SK-N-DZ (cell line): ENCODE results near the gene KRT15.
A peak's percentile ranks its signal among the peaks of the same experiment; 100 is the strongest.
"Not testable (repeated sequence)": the region's sequence is repeated elsewhere in the genome, so short reads cannot be mapped to it uniquely, and the experiment has no call there.

ENCODE experiments used
- DNase-seq: peaks from one replicate; pipeline ENCODE4 v3.0.0-alpha.2; 2015; ENCODE audit warnings: low spot score

Gene KRT15

DNA sequence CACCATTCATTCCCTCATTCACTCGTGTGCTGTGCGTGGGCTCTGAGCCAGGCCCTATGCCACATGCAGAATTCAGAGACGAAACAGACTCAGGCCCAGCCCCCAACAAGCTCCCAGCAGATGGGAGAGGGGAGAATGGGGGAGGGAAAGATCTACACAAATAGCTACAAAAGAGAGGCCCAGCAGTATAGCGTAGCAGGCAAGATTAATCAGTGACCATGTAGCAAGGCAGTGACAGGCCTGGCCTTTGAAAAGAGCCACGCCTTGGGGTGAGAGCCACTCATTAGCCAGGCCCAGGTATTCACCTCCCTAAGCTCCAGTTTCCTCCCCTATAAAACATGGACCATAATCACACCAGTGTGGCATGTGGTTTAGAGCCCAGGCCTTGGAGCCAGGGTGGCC is 25.8 kb upstream of the KRT15 start:
- peak; percentile 28 for DNase-seq

DNA sequence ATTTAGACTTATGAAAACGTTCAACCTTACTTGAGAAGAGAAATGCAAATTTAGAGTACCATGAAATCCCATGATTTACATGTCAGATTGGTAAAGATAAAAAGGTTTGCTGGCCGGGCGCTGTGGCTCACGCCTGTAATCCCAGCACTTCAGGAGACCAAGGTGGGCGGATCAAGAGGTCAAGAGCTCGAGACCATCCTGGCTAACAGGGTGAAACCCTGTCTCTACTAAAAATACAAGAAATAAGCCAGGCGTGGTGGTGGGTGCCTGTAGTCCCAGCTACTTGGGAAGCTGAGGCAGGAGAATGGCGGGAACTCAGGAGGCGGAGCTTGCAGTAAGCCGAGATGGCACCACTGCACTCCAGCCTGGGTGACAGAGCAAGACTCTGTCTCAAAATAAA is 24.1 kb upstream of the KRT15 start:
- DNase-seq, result not testable (repeated sequence)

DNA sequence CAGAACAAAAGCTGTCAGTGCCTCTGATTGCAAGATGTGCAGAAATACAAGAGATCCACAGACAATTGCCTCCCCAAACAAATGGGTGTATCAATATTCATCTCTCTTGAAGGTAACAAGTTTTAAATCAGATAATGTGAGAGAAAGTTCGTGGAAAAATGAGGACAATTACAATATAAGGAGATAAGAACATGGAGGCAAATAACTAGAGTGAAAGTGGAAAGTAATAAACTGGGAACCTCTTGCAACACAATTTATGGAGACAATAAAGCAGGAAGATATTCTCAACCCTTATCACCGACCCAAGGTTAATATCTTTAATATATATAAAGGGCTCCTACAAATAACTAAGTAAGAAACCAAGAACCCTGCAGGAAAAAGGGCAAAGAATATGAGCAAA is 23.7 kb upstream of the KRT15 start:
- DNase-seq, result no peak

DNA sequence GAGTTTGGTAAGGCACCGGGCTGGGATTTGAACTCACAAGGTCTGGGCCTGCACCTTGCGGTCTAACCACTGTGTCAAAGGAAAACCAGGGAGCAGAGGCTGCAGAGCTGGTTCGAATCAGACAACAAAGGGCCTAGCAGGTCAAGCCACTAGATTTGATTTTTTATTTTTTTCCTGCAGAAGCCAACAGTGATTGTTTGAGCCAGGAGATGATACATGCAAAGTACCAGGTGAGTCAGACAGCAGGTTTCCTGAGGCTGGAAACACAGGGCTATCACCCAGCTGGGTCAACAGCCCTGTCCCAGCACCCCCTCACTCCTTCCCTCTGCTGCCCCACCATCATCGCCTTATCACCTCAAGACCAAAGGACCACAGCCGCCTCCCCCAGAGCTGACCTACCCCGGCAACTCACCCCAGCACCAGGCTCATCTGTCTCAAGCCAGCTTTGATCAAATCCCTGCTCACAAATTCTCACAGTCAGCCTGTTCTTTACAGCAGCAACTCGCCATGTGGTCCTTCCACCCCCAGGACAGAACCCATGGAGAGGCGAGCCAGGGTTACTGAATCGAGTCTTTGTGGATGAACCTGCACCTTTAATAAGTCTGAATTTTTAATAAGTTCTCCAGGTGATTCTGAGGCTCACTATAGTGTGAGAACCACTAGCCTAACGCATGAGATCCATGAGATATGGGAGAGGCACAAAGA is 22.4 kb upstream of the KRT15 start:
- no peak for DNase-seq

DNA sequence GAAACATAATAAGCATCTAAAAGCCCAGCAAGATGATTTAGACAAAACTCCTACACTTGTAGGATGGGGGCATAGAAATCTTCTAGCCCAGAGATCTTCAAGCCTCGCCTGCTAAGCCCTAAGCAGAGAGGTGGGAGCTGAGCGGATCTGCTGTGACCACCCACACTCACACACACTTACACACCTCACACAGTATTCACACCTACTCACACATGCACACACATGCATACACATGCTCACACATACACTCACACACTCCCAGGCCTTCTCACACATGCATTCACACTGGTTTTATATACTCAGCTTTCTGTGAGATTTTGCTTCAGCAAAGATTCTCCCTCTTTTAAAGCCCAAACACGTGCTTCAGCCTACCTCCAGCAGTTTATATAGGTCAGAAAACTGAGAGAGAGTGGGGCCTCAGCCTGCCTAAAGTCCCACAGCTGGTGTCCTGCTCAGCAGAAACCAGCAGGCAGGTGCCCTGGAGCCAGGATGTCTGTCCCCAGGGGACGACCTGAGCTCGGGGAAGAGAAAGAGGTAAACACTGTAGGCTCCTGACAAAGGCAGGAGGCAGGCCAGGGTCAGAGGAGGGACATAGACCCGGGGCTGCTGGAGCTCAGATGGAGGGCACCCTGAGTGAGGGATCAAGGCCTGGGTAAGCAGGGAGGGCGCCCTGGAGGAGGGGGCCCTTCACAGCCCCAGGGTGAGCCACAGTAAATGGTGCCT is 21.4 kb upstream of the KRT15 start:
- DNase-seq, result peak; percentile 54

DNA sequence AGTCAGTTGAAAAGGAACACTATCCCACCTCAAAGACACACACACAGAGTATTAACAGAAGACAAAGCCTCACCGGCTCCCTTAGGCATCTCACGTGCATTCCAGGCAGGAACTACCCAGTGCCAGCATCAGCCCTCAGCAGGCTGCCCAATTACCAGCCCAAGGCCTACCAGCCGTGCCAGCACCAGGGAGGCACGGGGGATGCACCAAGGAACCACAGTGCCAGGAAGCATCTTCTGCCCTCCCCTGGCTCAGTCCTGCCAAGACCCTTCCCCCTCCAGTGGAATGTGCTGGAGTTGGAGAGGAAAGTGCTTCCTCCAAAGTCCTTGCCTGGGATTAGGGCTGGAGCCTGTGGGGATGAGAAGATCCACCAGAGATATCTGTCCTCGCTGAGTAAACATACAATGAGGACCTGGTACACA is 20.4 kb upstream of the KRT15 start:
- no peak for DNase-seq

DNA sequence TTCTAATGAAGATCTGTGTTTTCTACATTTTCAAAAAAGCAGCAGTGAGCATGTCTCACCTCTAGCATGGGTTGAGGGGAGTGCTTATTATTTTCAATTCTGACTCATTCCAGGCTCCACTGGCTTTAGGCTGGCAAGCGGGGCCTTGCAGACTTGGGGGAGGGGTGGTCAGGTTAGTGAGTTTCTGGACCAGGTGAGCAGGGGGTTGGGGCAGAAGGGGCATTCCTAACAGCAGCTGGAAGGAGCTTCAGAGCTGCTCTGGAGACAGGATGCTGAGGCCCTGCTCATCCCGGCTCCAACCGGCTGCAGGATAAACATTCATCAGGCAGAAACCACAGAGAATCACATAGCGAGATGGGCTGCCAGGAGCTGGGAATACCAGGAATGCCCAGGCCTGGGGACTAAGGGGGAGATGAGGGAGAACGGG is 19.9 kb upstream of the KRT15 start:
- DNase-seq, result no peak

DNA sequence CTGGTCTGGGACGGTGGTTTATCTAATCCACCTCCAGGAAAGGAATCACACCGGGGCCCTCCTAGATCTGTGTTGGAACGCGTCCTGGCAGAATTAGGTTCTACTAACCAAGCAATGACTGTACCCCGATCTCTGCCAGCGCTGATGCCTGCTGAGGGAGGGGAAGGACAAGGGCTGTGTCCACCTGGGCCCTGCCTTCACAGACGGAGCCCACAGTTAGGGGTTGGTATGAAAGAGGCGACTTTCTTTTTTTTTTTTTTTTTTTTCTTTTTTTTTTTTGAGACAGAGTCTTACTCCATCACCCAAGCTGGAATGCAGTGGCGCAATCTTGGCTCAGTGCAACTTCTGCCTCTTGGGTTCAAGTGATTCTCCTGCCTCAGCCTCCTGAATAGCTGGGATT is 19.3 kb upstream of the KRT15 start:
- DNase-seq, result no peak

DNA sequence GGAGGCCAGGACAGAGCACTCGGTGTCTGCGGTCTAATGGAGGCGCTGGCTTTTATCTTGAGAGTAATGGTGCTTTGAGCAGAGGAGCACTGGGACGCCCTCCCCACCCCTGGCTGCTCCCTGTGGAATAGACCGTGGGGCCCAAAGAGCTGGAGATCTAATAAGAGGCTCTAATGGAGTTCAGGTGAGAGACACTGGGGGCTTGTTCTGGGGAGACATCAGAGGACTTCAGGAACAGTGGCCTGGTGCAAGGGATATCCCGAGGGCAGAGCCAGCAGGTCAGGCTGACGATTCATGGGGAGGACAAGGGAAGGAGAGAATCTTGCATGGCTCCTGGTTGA is 18.9 kb upstream of the KRT15 start:
- peak; percentile 59 for DNase-seq

DNA sequence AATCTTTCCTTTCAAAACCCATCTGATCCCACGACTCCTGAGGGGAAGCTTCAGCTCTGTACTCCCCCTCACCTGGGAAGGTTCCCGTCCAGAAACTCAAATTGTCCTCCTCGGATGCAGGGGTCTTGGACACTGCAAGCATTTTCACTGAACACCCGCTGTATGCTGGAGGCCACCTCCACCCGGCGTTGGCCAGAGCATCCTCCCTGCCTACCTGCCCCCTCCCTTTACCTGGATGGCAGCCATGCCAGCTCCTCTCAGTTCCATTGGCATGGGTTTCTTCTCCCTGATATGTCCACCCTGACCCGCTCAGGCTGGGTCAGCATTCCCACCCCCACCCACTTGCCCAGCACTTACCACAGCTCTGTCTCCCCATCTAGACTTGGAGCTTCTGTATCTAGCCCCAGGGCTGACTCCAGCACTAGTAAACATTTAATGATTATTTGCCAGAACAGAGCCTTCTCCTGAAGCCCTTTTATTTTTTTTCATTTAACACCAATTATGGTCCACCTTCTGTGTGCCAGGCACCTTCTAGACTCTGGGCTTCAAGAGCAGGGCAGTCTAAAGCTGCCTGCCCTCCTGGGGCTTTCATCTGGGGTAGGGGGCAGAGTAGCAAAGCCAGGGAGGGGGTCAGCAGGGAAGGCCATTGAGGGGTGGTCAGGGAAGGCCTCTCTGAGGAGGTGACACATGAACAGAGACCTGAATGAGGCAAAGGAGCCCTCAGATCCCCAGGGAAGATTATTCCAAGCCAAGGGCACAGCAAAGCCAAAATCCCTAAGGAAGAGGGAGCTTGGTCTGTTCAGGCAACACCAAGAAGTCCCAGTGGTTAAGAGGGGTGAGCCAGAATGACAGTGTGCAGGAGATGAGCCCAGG is 18.3 kb upstream of the KRT15 start:
- no peak for DNase-seq

DNA sequence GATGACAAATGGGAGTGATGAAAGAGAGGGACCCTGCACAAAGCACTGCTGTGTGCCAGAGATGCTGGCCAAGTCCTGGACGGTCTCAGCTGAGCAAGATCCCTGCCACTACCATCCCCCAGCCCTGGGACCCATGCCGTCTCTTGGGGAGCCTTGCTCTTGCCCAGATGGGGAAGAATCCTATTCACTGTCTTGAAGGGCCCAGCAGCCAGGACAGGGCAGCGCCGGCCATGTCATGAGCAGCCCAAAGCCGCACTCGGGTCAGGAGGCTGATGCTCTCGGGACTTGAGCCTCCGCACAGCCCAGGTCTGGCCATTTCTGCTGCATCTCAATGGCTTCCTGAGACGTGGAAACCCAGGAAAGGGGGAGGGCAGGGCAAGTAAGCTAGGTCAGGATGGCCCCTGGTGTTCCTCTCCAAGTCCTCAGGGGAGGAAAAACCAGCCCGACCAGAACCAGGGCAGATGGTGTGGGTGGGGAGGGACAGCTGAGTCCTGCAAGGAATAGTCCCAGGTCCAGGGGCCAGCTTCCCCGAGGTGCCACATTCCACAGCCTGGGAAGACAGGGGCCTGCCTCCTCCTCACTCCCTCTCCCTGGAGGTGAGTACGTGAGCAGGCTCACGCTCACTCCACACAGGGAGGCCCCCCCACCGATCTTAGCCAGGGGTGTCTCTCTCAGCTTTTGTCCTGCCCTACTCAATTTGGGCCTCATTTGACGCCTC is 17.2 kb upstream of the KRT15 start:
- no peak for DNase-seq

DNA sequence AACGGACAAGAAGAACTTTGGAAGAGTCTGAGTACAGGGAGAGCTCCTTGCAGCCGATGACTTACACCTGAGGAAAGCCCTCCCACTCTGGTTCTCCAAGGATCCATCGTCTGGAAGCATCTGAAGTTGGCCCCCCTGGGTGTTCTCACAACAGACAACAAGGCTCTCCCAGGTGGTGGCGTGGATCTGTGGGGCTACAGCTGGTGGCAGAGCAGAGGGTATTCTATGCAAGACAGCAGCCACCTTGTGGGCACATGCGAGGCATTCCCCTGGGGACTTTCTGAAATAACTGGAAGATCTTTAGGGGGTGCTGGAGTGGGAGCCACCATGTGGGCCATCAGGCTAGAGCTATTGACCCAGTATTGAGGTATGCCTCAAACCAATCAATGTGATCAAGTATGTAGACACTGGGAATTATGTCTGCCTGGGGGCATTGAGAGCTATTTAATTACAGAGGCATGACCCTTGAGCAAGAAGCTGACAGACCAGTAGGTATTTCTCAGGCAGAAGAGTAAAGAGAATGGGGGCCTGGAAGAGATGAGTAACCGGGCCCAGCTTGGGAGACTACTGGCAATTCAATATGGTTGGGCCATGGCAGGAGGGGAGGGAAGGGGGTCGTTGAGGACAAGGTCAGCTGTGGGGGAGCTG is 16.3 kb upstream of the KRT15 start:
- DNase-seq, result no peak

DNA sequence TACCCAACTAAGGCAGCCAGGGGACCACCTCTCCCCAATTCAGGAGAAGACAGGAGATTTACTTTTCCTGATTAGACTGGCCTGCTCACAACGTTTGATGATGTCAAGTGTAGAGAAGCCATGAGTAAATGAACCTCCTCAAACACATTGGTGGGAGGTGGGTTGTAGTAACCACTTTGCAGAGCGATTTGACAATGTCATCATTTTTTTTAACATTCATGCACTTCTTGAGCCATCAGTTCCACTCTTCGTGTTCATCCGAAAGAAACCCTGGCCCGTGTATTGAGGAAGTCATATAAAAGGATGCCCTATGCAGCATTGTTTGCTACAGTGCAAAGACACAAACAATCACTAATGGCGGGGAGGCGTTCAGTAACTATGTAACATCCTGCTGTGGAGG is 14.9 kb upstream of the KRT15 start:
- no peak for DNase-seq

DNA sequence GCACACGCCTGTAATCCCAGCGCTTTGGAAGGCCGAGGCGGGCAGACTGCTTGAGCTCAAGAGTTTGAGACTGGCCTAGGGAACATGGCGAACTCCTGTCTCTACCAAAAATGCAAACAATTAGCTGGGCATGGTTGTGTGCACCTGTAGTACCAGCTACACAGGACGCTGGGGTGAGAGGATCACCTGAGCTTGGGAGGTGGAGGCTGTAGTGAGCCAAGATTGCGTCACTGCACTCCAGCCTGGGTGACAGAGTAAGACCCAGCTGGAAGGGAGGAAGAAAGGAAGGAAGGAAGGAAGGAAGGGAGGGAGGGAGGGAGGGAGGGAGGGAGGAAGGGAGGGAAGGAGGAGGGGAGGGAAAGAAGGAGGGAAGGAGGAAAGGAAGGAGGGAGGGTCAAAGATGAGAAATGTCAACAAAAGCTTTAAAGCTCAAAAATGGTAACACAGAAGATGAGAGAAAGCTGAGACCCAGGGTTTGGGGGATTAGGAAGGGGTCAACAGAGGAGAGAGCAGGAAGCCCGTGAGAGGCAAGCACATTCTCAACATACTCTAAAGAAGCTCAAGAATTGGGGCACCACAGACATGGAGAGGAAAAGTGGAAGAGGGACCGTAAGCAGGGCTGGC is 14.4 kb upstream of the KRT15 start:
- DNase-seq, result no peak

DNA sequence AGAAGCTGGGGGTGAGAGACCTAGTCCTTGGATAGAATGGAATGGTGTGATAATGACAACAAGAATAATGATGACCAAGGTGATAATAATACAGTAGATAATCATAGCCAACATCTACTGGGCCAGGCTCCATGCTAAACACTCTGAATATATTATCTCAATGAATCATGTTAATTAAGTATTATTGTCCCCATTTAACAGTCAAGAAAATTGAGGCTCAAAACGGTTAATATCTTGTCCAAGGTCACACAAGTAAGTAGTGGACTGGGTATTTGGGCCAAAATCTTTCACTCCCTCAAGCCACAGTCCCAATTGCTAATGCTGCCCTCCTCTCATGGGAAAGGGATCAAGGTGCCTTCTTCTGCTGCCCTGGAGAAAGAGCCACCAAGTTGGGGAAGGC is 13.3 kb upstream of the KRT15 start:
- DNase-seq, result no peak

DNA sequence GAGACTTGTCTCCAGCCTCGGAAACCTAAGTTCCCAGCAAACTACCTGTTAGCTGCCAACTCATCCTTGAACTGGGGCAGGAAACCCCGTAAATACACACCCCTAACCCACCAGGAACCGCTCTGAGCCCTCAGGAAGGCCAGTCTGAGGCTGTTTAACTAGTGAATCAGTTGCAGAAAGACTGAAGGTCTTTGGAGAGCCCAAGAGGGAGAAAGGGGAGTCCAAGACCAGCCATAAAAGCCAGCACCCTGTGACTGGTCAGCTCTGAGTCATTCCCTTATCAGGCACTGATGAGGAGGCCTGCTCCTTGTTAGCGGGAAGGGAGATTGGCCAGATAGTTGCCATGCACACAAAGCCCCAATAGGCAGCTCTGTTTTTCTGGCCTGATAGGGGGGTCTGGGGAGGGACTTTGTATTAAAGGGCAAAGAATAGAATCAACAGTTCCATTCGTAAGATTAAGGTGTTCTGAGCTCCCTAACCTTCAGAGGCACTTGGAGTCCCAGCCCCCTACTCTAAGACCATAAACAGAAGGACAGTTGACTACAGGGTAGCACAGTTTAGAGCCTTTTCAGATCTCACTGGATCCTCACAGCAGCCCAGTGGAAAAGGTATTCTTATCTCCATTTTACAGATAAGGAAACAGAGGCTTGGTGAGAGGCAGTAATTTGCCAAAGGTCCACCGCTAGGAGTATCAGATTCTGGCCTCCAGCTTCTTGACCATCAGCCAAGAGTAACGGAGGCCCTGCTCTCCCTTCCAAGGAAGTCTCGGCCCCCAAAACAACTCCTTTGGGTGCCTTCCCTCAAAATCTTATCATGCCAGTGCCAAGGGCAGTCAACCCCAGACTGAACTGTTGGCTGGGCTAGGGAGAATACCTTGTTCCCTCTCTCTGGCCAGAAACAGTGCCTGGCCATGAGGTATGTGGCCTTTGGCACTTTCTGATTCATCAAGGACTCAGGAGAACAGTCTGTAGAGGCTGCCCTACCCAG is 11.7 kb upstream of the KRT15 start:
- DNase-seq, result peak; percentile 97

DNA sequence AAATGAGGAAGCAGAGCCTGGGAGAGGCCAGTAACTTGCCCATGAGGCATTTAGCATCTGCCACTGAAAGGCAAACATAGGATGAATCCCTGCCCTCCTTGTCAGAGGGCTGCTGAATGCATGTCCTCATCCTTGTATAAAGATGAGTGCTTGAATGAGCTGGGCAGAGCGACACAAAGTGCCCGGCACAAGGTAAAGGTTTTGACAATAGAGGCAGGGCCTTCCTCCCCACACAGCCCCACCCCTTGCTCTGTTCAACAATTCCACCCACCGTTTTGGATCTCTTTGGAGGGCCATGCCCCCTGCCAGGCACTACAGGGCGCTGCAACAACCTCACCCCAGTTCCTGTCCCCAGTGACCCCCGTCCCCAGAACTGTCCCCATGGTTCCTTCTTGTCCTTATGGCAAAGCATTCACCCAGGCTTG is 10.8 kb upstream of the KRT15 start:
- peak; percentile 28 for DNase-seq

DNA sequence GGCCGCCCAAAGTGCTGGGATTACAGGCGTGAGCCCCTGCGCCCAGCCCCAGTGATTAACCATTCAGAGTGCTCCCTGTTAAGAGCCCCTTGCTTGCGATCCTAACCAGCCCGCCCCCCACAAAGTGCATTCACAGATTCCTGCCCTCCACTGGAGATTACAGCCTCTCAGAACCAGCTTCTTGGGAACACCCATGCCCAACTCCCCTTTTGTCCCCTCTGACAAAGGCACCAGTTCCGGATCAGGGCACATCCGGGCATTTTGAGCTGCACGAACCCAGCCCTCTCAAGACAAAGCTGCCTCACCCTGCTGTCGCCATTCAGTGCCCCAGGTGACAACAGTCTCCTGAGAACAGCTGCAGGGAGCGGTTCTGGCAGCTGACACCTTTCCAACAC is 10.3 kb upstream of the KRT15 start:
- no peak for DNase-seq
